HG02981 (cell line): ENCODE measurements around the gene RPH3AL.
"Not testable (repeated sequence)": the region's sequence is repeated elsewhere in the genome, so short reads cannot be mapped to it uniquely, and the experiment has no call there.

ENCODE experiments used
- ATAC-seq: cut with Tn5 transposase; IDR thresholded peaks from one replicate; pipeline ENCODE4 v1.9.1; 2021; ENCODE audit warnings: mild to moderate bottlenecking, moderate library complexity; ENCODE audit not compliant: unreplicated experiment

RPH3AL gene

GRCh38 chr17:379531-380465 lies 27.2 kb upstream of the RPH3AL start:
- no peak for ATAC-seq

GRCh38 chr17:378068-378467 lies 25.5 kb upstream of the RPH3AL start:
- no peak for ATAC-seq

- ATAC-seq: no peak
Observed at GRCh38 chr17:376936-377863, 24.6 kb upstream of the RPH3AL start.

DNA sequence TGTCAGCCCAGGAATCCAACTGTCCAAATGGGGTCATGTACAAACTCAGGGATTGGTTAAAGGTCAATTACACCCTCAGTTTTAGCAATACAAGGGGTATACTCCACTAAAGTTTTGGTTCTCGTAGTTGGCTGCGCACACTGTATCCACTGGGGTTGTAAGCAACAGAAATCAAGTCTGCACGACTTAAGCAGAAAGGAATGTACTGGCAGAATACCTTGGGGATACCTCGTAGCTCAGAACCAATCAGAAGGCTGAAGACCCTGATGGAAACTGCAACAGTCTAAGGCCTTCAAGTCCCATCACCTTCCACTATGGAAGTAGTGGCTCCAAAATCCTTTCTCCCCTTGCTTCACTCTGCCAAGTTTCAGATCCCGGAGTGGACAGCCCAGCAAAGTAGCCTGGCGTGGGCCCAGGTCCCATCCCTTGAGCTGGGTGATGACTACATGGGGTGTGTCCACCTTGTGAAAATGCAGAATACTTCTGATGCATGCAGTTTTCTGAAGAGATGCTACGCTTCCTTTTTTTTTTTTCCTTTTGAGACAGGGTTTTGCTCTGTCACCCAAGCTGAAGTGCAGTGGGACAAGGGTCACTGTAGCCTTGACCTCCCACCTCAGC lies 21.1 kb upstream of the RPH3AL start:
- ATAC-seq: no peak

DNA sequence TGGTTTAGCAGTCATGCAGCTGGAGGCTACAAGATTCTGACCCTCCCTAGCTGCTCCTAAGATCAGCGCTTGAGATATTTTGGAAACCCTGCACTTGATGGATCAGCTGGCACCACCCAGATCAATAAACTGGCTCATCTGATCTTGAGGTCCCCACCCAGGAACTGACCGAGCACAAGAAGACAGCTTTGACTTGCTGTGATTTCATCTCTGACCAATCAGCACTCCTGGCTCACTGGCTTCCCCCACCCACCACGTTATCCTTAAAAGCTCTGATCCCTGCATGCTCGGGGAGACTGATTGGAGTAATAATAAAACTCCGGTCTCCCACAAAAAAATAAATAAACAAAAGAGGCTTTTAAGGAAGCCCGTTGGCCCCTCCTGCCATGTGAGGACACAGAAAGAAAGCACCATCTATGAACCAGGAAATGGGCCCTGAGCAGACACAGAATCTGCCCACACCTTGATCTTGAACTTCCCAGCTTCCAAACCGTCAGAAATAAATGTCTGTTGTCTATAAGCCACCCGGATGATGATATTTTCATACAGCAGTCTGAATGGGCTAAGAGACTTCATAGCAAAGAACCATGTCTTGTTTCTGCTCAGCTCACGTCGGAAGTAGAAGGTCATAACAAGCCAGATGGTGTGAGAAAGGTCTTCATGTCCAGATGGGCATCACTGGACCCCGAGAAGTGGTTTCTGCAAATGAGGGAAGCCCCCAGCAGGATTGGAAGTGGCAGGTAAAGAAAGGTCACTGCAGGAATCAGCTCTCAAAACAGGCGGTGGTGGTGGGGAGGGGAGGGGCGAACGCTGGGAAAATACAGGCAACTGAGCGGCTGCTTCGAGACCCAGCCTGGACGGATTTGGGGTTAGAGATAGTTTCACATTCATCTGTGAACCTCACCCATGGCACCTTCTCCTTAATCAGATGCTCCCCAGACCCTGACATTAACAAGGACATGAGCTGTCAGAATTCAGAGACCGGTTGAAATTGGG lies 19.8 kb upstream of the RPH3AL start:
- ATAC-seq: no peak

GRCh38 chr17:371583-371982 lies 19.0 kb upstream of the RPH3AL start:
- no peak for ATAC-seq

DNA sequence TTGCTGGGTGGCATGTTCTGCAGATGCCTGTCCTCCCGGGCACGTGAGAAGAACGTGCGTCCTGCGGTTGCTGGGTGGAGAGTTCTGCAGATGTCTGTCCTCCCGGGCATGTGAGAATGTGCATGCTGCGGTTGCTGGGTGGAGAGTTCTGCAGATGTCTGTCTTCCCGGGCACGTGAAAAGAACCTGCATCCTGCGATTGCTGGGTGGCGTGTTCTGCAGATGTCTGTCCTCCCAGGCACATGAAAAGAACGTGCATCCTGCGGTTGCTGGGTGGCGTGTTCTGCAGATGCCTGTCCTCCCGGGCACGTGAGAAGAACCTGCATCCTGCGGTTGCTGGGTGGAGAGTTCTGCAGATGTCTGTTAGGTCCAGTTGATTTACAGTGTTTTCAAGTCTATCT lies 15.0 kb upstream of the RPH3AL start:
- ATAC-seq: not testable (repeated sequence)

DNA sequence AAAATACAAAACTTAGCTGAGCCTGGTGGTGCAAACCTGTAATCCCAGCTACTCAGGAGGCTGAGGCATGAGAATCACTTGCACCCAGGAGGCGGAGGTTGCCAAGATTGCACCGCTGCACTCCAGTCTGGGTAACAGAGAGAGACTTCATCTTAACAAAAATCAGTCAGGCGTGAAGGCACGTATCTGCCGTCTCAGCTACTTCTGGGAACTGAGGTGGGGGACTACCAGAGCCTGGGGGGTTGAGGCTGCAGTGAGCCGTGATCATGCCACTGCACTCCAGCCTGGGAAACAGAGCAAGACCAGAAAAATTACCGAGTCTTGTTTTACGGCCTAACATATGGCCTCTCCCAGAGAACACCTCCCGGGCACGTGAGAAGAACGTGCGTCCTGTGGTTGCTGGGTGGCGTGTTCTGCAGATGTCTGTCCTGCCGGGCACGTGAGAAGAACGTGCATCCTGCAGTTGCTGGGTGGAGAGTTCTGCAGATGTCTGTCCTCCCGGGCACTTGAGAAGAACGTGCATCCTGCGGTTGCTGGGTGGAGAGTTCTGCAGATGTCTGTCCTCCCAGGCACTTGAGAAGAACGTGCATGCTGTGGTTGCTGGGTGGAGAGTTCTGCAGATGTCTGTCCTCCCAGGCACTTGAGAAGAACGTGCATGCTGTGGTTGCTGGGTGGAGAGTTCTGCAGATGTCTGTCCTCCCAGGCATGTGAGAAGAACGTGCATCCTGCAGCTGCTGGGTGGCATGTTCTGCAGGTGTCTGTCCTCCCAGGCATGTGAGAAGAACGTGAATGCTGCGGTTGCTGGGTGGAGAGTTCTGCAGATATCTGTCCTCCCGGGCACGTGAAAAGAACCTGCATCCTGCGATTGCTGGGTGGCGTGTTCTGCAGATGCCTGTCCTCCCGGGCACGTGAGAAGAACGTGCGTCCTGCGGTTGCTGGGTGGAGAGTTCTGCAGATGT lies 14.3 kb upstream of the RPH3AL start:
- not testable (repeated sequence) for ATAC-seq

DNA sequence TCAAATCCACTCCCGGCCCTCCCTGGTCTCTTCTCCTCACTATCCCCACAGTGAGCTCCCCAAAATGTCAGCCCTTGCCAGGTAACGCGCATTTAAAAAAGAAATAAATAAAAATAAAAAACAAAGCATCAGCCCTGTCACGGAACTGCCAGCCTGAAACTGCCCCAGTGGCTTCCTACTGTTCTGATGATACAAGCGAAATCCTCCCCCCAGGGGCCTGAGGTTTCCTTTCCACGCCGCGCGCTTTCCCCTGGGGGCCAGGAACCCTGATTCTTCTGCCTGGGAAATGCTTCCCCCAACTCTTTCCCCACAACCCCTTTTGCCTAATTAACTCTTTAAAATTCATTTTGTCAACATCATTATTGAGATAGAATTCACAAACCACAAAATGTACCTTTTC lies 12.2 kb upstream of the RPH3AL start:
- ATAC-seq: no peak

GRCh38 chr17:364308-364707 lies 11.7 kb upstream of the RPH3AL start:
- ATAC-seq: no peak

- no peak for ATAC-seq
Observed at GRCh38 chr17:362721-363120, 10.1 kb upstream of the RPH3AL start.

GRCh38 chr17:360092-360750 lies 7.6 kb upstream of the RPH3AL start:
- no peak for ATAC-seq

GRCh38 chr17:358491-359151 lies 6.0 kb upstream of the RPH3AL start:
- no peak for ATAC-seq

- no peak for ATAC-seq
Observed at GRCh38 chr17:357644-358043, 5.0 kb upstream of the RPH3AL start.

GRCh38 chr17:356671-357434 lies 4.2 kb upstream of the RPH3AL start:
- no peak for ATAC-seq

- ATAC-seq: no peak
Observed at GRCh38 chr17:354651-355556, 2.3 kb upstream of the RPH3AL start.
